ENCODE measurements around the gene ALDH5A1. TPM values are rescaled to one million over a fixed set of nuclear protein-coding genes. Genes with fewer than 3 reads are reported as not detected.

The ALDH5A1 gene
- 3.4 TPM for total RNA-seq (ENCODE audit: insufficient read depth, low replicate concordance)

DNA sequence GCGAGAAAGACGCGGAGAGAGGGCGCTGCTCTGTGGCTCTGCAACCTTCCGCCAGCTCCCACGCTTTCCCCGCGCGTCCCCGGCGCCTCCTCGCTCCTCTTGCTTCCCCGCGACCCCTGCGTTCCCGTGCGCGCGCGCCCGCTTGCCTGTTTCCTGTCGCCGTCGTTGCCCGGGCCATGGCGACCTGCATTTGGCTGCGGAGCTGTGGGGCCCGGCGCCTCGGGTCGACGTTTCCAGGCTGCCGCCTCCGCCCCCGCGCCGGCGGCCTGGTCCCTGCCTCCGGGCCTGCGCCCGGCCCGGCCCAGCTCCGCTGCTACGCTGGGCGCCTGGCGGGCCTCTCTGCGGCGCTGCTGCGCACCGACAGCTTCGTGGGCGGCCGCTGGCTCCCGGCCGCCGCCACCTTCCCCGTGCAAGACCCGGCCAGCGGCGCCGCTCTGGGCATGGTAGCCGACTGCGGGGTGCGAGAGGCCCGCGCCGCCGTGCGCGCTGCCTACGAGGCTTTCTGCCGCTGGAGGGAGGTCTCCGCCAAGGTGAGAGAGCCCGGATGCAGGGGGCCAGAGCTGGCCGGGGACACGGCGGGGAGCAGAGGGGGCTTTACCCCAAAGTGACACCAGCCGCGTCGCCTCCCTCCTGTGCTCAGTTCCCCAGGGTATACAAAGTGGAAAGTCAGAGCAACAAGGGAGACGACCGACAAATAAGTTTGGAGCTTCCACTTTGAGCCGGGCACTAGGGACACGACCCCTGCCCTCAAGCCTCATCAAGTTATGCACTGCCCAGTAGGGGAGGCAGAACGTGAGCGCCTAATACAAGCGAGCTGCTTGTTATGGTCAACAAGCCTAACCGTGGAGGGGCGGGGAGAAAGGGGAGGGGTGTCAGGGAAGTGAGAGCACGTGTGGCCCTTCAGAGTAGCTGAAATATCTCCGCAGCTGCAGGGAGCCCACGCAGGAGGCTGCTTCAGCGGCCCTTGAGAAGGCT lies at the start of gene ALDH5A1:
TSS of gene ALDH5A1 (plus strand) at position 149 of the 975 bp plus-strand sequence. CDS start at position 177, 28 bp downstream.
- DNase-seq (ENCODE audit: low spot score) = peak; percentile 66

DNA sequence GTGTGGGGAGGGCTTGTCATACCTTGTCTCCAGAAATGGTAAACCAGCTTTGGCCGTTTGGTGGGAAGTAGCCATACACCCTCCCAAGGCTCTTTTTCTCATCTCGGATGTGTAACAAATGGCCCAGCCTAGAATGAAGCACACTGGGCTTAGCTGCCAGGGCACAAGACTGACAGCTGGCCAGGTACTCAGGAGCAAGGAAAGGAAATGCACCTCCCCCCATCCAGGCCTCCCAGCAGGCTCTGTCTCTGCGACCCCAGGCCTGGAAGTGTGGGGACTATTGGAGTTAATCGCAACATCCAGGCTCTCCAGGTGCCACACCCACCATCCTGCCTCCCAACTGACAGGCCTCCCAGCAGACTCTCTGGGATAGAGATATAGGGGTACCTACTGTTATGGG lies 49.1 kb upstream of the ALDH5A1 start:
- DNase-seq (ENCODE audit: low spot score) = no peak

DNA sequence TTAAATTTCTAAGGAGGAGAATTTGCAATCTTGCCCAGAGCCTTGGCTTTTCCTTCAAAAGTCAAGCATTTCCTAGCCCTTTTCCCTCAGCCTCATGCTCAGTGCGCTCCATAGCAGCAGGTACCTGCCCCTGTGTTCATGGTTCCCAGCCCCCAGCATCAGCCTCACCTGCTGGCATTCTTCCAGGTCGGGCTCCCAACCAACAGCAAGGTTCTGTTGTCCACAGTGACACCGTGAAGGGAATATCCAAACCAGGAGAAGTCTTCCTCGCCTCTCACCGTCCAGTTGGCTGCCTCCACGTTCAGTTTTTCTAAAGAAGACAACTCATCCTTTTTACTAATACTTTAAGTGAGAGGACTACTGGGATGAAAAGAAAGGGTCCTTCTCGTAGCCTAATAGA lies 48.1 kb upstream of the ALDH5A1 start:
- DNase-seq (ENCODE audit: low spot score) = no peak

DNA sequence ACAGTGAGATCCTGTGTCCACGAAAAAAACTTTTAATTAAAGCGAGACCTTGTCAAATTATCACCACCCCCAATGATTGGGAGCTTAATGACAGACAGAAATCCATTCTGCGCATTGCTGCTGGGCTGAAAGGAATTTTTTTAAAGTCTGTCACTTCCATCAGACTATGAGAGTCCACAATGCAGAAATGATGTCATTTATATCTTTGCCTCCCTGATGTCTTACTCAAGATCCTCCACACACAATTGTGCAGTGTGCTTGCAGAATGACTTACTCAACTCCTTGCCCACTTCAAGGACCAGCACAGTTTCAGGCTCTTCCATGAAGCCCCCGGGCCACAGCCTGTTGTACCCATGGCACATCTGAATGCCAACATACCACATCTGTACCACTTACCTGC lies 46.4 kb upstream of the ALDH5A1 start:
- no peak for DNase-seq (ENCODE audit: low spot score)

DNA sequence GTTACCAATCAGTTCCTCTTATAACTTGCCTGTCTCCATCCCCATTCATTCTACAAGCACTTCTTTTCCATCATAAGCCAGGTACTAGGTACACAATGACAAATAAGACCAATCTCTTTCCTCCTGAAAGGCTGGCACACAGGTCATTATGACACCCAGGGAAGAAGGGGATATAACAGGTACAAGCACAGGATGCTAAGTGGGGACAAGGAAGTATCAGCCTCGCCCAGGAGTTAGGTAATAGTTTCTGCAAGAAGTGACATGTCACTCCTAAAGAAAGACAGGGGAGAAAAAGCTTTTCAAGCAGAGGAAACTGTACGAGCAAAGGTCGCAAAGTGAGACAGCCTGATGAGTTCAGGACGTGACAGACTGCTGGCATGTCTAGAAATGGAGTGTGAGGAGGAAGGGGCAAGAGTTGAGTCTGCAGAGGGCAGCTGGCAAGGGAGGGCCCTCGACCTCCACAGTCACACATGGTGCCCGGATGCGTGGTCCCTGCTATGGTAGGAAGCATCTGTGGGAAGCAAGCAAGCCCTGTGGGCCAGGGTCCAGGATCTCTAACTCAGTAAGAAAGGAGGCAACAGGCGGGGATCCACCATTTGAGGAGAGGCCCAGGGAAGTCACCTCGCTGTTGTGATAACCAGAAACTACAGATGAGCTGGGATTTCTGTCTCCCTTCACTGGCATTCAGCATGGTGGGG lies 45.8 kb upstream of the ALDH5A1 start:
- DNase-seq (ENCODE audit: low spot score) = no peak

DNA sequence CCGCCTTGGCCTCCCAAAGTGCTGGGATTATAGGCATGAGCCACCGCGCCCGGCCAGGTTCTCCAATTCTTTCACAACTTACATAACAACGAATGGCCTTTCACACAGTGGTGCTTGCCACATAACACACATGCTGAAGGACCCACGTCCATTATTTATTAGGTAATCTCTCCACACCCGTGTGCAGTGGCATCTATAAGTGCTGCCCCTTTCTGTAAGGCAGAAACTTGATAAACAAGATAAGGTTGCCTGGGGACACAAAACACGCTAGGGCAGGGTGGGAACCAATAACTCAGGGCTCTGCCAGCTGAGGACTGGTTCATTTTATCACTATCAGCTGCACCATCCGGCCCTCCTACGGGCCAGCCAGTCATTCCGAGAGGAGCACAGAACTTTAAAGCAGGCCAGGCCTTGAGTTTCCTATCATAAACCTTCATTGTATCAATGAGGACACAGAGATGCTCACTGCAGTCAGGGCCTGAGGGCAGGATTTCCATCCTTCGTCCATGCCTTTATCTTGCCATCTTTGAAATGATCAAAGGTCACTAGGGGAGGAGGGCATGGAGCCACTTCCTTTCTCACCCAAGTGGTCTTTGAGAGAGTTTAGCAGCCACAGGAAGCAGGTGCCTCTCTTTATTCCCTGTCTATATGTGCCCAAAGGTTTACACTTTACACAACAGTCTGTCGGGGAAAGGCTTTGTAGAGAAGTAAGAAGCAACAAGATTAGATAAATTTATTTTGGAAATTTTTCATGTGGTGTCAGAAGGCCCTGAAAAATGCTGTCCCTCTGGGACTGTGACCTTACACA lies 43.0 kb upstream of the ALDH5A1 start:
- DNase-seq (ENCODE audit: low spot score) = peak; percentile 7

DNA sequence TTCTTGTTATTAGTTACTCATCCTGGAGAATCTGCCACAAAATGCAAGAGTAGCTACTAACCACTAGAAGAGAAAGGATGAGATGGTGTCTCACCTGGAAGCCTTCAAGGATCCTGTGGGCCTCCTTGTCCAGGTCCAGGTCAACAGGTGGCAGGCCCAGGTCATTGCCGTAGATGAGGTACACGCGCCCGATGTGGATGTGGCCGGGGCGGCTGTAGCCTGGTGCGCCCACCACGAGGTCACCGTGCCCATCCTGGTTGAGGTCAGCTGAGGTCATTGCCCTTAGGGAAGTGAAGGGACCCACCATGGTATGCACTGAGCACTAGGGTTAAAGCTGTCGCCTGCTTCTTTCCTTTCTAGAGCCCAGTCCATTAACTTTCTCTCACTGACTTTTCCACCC lies 40.8 kb upstream of the ALDH5A1 start:
- DNase-seq (ENCODE audit: low spot score) = no peak

DNA sequence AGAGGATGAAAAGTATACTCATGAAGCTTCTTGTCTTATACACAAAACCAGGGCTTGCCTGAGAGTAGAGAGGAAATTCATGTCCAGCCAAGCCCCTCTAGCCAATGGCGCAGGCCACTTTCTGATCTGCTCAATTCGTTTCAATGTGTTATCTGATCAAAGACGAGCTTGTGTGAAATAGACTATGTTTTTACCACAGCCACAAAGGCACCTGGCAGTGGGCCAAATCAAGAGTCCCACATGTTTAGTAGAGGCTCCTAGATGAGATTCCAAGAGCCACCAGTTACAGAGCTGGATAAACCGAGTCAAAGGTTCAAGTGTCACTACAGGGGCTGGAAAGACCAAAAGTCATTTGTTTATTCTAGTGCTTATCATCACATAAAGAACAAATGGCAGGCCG lies 40.3 kb upstream of the ALDH5A1 start:
- no peak for DNase-seq (ENCODE audit: low spot score)

DNA sequence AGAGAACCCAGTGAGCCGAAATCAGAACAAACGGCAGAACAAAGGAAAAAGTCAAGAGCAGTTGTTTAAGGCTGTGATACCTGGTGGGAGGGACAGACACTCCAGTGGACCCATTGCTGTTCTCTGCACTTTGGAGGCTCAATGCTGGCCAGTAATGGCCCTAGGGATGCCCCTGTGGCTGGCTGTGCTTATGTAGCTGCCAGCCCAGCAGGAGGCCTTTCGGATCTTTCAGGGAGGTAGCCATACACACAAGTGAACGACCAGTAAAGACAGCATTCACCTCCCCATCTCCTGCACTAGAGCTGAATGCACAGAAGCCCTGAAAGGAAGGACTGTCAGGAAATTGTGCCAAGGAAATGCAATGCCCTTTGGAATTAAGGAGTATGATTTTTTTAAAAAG lies 39.7 kb upstream of the ALDH5A1 start:
- DNase-seq (ENCODE audit: low spot score) = no peak

DNA sequence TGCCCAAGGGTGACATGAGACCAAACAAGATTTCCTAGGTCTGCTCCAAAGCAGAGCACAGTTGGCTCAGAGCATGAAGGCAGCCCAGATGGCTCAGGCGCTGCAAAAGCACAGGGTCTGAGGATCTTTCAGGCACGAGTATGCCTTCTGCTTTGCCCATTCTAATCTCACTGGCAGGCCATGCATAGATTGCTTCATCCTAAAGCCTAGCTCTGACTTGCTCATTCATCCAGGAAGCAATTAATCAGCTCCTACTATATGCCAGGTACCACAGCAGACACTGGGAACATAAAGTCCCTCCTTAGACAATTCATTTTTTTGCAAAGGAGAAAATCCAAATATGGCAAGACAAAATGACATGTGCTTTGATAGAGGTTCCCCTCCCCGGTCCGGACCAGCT lies 36.6 kb upstream of the ALDH5A1 start:
- DNase-seq (ENCODE audit: low spot score) = no peak

DNA sequence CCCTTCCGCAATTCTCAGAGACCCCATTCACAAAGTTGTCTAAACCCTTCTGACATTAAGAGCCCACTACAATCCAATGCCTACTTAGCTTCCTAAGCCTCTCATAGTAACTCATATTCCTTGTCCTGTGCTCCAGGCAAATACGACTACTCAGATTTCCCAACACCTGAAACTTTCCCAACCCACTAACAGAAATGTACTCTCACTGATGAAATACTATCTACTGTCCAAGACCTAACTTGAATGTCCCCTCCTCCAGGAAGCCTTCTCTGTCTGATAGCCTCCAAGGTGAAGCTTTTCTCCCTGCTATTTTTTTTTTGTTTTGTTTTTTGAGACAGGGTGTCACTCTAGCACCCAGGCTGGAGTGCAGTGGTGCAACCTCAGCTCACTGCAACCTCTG lies 35.8 kb upstream of the ALDH5A1 start:
- DNase-seq (ENCODE audit: low spot score) = no peak

DNA sequence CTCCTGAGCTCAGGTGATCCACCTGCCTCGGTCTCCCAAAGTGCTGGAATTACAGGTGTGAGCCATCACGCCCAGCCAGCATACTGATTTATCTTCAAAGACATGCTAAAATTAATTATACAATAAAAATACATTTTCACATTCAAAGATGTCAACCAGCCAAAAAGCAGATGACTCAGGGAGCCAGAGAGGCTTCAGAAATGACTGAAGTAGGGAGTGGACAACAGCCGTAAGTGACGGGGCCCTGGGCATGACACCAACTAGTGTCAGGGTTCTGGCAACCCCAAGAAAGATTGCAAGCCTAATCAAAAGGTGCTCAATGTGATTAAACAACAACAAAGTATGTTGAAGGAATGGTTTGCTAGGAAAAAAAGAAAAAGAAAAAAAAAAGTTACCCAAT lies 33.8 kb upstream of the ALDH5A1 start:
- no peak for DNase-seq (ENCODE audit: low spot score)

DNA sequence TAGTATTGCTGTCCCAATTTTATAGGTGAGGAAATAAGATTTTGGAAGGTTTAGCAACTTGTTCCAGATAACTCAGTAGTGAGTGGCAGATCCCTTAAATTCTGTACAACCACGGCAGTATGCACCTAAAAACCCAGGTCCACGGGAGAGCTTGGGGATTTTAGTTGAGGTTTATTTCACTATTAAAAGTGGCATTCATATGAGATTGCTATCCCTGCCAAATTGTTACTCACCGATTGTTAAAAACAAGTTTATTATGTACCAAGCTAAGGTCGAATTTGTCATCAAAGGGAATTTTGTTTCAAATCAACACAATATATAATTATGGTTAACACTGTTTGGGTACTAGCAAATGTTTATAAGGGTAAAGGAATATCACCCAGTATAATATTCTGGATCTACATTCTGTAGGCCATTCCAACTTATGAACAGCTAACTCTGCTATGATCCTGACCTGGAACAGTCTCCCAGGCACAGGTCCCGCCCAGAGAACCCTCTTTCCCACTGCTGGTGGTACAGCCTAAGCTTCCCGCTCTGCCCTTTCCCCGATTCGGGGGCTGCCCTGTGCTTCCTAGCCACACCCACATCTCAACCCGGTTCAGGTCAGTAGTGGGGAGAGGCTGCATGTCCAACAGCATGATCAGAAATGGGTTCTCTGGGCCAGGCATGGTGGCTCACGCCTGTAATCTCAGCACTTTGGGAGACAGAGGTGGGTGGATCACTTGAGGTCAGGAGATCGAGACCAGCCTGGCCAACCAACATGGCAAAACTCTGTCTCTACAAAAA lies 30.3 kb upstream of the ALDH5A1 start:
- no peak for DNase-seq (ENCODE audit: low spot score)

DNA sequence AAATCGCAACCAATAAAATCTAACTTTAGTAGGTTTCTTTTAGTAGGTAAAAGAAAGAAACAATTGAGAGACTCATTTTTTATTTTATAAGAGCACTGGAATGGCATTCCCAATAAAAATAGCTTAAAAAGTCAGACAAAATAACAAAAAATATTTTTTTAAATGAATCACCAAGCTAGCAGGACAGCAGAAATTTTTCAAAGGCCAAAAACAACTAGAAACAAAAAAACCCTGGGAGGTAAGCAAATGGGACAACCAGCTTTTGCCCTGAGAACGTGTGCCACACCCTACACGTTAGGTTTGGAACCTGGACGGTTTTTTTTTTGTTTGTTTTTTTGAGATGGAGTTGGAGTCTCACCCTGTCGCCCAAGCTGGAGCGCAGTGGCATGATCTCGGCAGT lies 25.0 kb upstream of the ALDH5A1 start:
- DNase-seq (ENCODE audit: low spot score) = no peak

DNA sequence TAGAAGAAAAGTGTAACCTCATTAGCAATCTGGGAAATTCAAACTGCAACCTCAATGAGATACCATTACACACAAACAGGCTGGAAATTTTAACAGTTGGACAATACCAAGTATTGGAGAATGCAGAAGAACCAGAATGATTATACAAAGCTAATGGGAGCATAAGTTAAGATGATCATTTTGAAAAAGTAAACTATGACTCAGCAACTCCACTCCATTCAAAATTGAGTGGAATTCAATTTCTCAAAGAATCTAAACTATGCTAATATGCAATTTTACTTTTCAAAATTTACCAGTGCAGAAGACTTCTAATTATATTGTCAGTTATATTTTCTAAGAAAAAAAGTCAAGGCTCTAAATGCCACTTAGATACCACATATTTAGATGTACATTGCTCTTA lies 22.6 kb upstream of the ALDH5A1 start:
- DNase-seq (ENCODE audit: low spot score) = no peak

DNA sequence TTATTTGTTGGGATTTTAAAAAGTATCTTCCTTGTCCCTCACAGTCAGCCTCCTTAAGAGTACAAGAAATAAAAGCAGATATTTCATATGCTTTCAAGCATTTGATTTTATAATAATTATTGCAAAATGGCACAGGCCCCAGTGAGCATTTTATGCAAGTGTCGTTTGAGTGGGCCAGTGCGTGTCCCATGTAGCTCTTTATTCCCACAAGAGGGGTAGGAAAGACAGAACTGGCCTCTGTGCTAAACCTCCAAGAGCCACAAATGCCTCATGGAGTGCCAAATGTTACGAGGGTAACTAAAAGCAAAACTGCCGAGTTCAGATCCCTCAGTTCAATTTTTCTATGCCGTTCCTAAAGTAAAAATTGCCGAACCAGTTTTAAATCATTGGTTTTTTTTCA lies 18.1 kb upstream of the ALDH5A1 start:
- no peak for DNase-seq (ENCODE audit: low spot score)

DNA sequence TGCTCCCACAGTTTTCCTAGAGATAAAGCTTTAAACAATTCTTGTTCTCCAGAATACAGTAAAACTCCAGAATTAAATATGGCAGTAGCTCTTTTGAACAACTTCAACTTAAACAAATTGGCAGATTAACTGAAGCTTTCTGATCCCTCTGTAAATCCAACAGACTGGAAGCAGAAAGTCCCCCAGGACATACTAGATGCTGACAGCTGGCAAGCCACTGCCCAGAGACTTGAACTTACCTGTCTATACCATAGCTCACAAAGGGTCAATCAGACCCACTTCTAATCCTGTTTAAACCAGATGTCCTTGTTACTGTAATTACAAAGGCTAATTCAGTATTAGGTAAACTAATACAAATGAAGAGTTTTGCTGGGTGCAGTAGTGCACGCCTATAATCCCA lies 17.7 kb upstream of the ALDH5A1 start:
- DNase-seq (ENCODE audit: low spot score) = no peak

DNA sequence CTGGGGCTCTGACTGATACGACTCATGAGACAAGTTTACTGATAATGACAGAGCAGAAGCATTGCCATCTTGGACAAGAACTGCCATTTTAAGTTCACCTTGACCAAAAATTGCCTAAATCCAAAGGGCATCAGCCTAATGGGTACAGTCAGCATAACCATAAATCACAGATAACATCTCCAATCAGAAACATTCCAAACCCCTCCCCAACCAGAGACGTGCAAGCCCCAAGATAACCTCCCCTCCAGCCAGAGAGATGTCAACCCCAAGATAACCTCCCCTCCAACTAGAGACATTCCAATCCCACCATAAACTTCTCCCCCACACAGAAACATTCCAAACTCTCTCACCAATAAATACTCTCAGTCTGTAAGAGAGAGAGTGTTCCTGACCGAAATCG lies 15.9 kb upstream of the ALDH5A1 start:
- DNase-seq (ENCODE audit: low spot score) = no peak

DNA sequence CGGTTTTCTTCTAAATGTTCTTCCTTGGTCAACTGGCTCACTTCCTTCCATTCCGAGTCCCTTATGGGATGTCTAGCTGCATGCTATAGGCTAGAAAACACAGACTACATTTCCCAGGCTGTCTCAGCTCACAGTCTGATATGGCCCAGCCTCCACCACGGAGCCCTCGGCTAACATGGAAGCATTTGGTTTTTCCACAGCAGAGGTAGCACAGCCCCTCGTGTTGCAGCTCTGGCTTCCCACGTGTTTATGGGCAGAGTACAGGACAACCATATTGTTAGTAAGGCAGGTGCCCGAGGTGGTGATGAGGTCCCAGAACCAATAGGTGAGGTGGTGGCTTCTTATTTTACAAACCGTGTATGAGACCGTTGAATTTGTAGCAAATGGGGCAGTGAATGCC lies 14.1 kb upstream of the ALDH5A1 start:
- no peak for DNase-seq (ENCODE audit: low spot score)

DNA sequence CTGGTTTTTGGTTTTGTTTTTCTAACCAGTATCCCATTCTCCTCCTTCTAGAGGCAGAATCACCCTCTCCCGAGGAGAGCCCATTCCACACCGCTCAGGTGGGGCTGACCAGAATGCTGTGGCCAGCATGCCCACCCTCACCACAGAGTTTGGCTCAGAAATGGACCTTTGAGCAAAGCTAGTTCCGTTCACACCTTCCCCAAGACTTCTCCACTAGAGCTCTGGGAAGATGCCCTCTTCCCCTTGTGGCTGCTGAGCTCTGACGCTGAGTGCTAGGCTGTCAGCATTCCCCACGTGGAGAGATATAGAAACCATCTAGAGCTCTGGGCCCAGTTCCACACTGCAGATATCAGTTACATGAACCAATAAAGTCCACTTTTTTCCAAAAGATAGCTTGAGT lies 13.3 kb upstream of the ALDH5A1 start:
- DNase-seq (ENCODE audit: low spot score) = no peak

DNA sequence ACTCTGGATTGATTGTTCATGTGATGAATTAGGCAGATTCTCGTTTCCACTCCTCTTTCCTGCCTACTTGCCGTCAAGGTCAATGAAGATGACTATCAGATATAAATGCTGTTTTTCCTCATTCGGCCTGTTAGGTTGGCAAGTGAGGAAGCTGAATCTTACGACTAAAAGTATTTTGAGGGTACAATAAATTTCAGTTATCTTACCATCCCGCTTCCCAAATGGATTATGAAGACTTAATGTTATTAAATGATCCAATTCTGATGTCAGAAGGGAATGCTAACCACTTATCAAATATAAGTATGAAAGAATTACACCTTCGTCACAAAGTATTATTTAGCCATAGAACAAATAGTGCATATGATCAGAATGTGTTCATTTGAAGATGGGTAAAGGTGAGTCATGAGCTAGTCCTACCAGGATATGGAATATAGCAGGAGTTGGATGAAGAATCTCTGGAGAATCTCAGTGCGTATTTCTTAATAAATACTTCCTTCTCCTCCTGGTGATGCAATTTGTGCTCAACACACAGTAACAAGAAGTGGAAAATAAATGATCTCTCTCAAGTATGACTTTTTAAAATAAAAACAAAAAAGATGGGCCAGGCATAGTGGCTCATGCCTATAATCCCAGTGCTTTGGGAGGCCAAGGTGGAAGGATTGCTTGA lies 10.0 kb upstream of the ALDH5A1 start:
- DNase-seq (ENCODE audit: low spot score) = no peak
